GM21381 (cell line): ENCODE results near the gene COPG2.

Experiments used
- ATAC-seq: cut with Tn5 transposase; IDR thresholded peaks from one replicate; pipeline ENCODE4 v1.9.1; 2021; ENCODE audit warnings: mild to moderate bottlenecking, moderate library complexity; ENCODE audit not compliant: unreplicated experiment

Gene COPG2

GRCh38 chr7:130478991-130479390 lies 189.6 kb downstream of the COPG2 start:
- no peak for ATAC-seq

- peak; percentile 86 for ATAC-seq
These were observed 192.0 kb downstream of the COPG2 start for GRCh38 chr7:130476297-130477150.

- no peak for ATAC-seq
These were observed 192.8 kb downstream of the COPG2 start for GRCh38 chr7:130475776-130476175.

- no peak for ATAC-seq
These were observed 194.7 kb downstream of the COPG2 start for GRCh38 chr7:130473876-130474275.

GRCh38 chr7:130473289-130473688 lies 195.3 kb downstream of the COPG2 start:
- no peak for ATAC-seq

GRCh38 chr7:130471974-130472373 lies 196.6 kb downstream of the COPG2 start:
- ATAC-seq, result no peak

GRCh38 chr7:130468612-130469011 lies 199.9 kb downstream of the COPG2 start:
- ATAC-seq, result no peak

GRCh38 chr7:130463553-130464434 lies 204.8 kb downstream of the COPG2 start:
- ATAC-seq, result no peak

- ATAC-seq, result no peak
These were observed 207.3 kb downstream of the COPG2 start for GRCh38 chr7:130461272-130461671.

- no peak for ATAC-seq
These were observed 210.3 kb downstream of the COPG2 start for GRCh38 chr7:130458257-130458656.
